Raji (cell line): ENCODE data around the gene SLC1A1.

Source experiments
- POLR2A ChIP-seq: IDR thresholded peaks from 2 replicates; pipeline ENCODE4 v1.6.1; 2011; ENCODE audit warnings: low read depth, low read length, control low read depth; ENCODE audit not compliant: insufficient read depth

The SLC1A1 gene

DNA sequence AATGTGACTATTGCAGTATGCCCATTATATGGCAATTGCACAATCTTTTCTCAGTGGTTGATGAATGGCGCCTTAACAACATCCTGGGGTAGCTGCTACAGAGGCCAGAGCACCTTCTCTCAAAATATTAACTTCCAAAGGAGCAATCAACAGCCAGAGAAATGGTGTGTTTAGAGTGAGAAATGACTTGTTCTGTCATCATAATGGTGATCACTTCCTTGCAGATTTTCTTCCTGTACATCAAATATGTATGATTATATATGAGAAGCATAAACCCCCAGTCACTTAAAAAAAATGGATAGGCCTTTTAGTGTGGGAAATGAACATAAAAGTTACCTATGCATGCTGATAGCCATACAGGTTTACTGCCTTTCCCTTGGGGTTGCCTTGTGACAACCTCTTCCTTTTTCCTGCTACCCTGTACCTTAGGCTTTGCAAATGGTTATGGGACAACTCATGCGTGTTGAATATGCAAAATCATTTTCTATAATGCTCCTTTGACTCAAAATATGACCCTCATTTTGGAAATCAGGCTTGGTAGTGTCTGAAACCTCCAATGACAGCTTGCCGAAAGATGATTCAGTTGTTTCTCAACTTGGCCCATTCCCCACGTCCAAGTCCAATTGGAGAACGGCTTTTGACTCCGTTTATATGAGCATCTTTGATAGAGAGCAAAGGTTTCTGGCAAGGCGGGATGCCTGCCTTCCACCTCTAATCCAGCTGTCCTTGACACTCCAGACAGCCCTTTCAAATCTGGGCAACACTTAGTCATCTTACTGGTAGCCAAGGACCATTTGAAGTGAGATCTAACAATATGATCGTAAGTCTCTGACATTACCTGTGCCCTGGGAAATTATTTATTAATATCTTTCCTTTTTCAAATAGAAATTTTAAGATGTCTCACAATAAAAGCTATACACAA lies 69.3 kb downstream of the SLC1A1 start:
- TF ChIP-seq POLR2A, result no peak

DNA sequence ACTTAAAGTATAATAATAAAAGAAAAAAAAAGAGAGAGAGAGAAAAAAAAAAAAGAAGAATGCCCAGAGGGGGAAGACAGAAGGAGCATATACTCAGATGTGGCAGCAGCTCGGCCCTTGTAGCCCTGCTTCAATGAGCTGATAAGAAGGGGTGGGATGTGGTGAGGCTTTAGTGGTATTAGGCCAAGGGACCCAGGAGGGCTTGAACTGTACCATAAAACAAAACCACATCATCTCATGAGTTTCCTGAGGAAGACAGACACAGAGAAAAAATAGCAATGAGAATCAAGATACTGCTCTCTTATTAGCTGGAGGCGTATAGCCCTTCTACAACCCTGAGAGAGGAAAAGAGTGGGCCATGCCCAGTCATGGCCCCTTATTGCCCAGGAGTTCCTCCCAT lies 72.8 kb downstream of the SLC1A1 start:
- TF ChIP-seq POLR2A, result no peak

DNA sequence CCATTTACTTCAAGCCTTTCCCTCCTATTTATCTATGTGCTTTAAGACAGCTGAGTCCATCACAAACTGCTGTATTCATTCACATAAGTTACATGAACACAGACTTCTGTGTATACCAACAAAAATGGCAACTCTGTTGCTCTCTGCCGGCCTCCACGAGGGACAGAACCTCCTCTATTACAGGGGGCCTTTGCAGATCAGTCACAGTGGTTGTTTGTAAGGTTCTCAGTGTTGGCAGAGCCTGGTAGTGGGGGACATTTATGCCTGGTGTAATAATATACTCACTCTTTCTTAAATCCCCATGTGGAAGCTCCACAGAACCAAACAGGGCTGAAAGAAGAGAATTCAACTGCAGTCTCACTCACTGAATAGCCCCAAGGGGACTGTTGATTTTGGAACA lies 76.5 kb downstream of the SLC1A1 start:
- no peak for TF ChIP-seq POLR2A

DNA sequence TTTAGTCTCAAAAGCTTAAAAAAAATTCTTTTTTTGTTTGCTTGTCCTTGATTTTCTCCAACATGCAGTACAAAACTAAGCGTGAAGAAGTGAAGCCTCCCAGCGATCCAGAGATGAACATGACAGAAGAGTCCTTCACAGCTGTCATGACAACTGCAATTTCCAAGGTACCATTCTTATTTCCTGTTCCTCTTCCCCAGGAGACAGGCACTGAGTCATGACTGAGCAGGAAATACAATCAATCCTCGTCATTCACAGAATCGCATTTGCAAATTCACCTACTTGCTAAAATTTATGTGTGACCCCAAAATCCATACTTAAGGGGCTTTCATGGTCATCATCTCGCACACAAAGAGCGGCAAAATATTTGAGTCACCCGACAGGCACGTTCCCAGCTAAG lies 77.3 kb downstream of the SLC1A1 start:
- no peak for TF ChIP-seq POLR2A

DNA sequence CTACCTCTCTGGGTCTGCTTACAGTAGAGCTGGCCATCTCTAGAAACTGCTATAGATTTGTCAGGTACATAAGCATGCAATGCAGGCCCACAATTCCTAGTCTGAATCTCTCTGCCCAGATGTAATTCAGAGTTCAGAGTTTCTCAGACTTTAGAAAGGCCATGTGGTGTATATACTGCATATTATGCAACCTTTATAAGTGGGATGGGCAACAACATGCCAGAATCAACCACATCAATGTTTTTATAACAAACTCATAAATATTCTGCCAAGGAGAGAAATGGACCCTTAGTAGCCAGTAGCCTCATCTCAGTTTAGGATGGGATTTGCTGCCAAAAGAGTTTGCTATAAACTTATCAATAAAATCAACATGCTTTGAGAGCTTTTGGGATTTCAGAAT lies 78.8 kb downstream of the SLC1A1 start:
- TF ChIP-seq POLR2A, result no peak

DNA sequence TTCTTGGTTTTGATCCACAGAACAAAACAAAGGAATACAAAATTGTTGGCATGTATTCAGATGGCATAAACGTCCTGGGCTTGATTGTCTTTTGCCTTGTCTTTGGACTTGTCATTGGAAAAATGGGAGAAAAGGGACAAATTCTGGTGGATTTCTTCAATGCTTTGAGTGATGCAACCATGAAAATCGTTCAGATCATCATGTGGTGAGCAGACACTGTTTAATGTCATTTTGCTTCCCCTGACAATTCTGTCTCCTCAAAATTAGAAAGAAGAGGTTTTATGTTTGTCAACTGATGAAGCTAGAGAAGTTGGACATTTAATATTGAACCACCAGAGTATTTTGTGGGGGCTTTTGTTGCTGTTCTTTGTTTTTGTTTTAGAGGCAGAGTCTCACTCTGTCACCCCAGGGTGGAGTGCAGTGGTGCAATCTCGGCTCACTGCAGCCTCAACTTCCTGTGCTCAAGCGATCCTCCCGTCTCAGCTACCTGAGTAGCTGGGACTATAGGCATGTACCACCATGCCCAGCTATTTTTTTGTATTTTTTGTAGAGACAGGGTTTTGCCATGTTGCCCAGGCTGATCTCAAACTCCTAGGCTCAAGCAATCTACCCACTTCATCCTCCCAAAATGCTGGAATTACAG lies 82.0 kb downstream of the SLC1A1 start:
- no peak for TF ChIP-seq POLR2A

DNA sequence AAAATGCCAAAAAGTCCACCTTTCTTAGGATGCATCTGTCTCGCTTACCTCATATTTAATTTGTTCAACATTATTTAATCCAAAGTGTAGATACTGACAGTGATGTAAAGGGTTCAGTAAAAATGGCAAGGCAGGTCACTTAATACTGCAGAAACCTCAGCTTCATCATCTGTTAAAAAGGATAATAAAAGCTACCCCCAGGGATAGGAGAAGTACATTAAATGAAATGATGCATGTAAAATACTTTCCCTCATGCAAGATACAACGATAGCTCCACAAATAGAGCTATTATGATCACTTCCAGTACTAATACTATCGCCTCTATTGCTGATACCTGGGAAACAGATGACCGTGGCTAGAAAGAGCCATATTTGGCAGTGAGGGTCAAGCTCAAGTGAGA lies 82.9 kb downstream of the SLC1A1 start:
- no peak for TF ChIP-seq POLR2A

DNA sequence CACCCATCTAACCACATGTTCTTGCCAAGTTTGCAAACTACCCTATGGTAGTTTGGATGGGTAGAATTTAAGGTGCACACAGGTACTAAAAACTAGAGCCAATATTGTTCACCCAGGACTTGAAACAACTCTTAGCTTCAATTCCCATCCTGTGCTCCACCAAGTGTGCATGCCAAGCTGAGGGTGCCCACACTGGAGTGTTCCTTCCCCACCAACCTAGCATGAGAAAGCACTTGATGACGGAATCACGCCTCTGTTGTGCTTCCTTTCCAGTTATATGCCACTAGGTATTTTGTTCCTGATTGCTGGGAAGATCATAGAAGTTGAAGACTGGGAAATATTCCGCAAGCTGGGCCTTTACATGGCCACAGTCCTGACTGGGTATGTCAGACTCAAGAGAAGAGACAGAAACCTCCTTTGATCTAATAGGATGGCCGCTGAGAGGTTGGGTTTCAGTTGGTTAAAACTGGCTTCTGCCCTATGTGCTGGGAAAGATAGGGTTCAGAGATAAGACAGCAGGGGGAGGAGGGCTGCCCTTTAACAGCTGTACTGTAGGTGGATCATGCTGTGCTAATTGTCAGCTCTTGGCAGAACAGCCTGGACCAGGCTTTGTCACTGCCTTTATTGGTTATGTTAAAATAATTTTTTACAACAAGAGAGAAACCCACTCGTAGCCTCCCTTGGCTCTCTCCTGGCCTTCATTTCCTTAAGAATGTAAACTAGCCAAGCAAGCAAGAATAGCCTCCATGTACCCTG lies 83.5 kb downstream of the SLC1A1 start:
- no peak for TF ChIP-seq POLR2A

DNA sequence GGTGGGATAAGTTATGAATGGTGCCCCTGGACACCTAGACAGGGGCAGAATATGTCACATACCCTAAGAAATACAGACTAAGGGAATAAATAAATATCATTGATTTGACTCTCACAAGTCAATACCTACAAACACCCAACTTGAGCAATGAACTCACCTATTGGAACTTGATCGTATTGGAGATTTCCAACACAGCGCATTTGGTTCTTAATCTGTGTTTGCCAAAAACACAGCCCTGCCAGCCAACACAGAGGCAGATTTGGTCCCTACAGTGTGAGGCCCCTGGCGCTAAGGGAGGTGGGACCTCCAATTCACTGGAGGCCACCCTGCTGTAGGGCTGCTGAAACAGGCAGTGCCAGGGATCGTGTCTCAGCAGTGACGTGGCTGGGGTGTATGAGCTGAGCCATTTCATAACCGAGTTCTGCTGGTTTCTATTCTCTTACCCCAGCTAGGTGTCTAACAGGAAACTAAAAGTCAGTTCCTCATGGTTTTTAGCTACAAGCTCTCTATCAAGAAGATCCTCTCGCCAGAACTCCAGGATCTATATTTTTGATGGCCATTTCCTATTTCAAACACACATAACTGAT lies 84.5 kb downstream of the SLC1A1 start:
- no peak for TF ChIP-seq POLR2A

DNA sequence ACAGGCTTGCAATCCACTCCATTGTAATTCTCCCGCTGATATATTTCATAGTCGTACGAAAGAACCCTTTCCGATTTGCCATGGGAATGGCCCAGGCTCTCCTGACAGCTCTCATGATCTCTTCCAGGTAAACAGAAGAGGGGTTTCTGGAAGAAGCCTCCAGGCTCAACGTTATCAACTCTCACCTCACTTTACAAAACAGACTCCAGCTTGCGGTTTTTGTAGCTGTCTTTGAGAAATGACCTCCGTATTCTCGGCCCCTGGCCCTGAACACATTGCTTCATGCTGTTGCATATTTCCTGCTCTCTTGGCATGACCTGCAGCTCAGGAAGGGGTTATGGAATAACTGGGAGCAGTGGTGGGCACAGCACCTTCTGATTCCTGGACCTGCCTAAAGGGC lies 85.7 kb downstream of the SLC1A1 start:
- TF ChIP-seq POLR2A, result no peak

DNA sequence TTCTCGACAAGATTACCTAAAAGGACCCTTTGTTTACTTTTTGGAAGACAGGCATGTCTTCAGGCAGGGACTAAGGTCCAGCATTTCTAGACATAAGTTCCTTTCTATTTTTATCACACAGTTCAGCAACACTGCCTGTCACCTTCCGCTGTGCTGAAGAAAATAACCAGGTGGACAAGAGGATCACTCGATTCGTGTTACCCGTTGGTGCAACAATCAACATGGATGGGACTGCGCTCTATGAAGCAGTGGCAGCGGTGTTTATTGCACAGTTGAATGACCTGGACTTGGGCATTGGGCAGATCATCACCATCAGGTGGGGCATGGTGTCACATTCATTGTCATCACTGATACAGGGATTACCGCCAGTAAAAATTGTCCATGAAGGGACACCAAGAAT lies 86.2 kb downstream of the SLC1A1 start:
- no peak for TF ChIP-seq POLR2A

DNA sequence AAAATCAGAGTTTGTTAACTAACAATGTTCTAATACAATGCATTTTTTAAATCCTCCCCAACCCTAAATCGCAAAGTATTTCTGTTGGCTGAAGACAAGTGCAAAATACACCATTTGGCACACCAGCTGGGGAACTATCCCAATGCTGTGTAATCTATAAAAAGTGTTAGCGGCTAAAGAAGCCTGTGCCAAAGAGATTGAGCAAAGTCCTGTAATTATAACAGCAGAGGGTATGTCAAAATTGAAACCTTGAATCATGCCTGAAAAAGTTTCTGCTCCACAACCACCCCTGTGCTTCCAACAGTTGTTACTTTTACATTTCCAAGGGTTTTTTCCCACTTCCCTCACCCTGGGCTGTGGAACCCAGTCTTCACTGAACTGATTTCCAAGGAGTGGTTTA lies 88.7 kb downstream of the SLC1A1 start:
- no peak for TF ChIP-seq POLR2A

DNA sequence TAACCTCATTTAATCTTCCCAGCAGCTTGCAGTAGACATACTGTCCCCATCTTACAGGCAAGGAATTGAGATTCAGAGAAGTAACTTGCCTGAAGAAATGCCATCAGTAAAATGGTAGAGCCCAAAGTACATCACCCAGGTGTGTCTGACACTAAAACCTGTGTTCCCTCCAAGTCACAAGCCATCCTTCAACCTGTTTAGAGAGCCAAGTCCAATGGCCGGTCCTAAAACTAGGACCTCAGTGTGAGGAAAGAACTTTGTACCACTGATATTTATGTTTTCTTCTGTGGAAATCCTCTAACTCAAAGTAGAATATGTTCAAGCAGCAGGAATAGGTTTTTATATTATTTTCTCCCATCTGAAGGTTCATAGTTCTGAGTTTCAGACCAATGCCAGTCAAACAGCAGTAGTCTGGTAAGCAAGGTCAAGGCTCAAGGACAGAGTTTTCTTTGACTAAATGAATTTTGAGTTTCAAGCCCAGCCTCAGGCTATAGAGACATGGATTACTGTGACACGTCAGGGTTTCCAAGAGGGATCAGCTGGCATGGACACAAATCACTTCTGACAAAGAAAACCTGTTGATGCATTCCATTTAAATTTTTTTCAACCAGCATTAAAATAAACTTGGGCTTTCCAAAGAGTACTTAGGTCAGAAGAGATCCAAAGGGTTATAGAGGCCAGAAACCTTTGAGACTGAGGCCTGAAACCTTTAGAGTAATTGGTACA lies 90.9 kb downstream of the SLC1A1 start:
- no peak for TF ChIP-seq POLR2A

DNA sequence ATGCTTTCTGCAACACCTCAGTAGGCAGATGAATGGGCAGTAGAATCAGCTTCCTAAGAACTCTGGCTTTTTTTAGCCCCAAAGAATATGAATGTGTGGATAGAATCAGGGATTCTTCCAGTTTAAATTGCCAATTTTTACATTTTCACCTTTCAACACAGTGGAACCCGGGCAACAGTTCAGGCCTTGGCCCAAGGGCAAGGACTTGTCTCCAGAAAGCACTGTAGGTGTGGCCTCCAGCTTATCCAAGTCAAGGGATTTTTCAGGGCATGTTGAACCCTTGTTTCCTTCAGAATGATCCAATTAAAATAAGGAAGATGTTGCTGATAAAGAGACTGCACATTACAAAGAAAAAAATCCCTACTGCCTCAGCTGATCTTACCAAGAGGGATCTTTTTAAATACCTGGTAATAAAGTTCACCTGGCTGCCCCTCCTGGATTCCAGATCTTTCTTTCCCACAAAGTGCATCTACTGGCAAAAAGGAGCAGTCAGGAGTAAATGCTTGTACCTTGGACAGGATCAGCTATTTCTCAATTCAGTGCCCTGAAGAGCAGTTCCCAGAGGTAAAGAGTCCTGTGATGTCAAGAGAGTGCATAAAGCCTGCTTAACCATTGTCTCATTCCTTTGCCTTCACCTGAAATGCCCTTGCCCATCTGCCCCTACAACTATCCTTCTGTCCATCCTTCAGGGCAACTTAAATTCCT lies 91.7 kb downstream of the SLC1A1 start:
- TF ChIP-seq POLR2A, result no peak
